Right kidney (tissue), 1 donor: Measurements from ENCODE around the gene TCERG1.
"Not testable (repeated sequence)": the region's sequence is repeated elsewhere in the genome, so short reads cannot be mapped to it uniquely, and the experiment has no call there.

Source experiments
- DNase-seq: peaks from one replicate; pipeline ENCODE4 v3.0.0-alpha.2; 2016

TCERG1 gene

GRCh38 chr5:146520731-146521130, 73.6 kb downstream of the TCERG1 start:
- DNase-seq = no peak

GRCh38 chr5:146521403-146522106, 74.4 kb downstream of the TCERG1 start:
- DNase-seq = no peak

GRCh38 chr5:146523698-146524097, 76.6 kb downstream of the TCERG1 start:
- no peak for DNase-seq

- no peak for DNase-seq
These were observed 80.7 kb downstream of the TCERG1 start for GRCh38 chr5:146527785-146528184.

- DNase-seq = no peak
These were observed 81.1 kb downstream of the TCERG1 start for GRCh38 chr5:146528236-146528635.

- no peak for DNase-seq
These were observed 82.9 kb downstream of the TCERG1 start for GRCh38 chr5:146529984-146530383.

- peak; percentile 29 for DNase-seq
These were observed 86.2 kb downstream of the TCERG1 start for GRCh38 chr5:146533260-146533857.

- DNase-seq = no peak
These were observed 86.7 kb downstream of the TCERG1 start for GRCh38 chr5:146533882-146534281.

- no peak for DNase-seq
These were observed 91.3 kb downstream of the TCERG1 start for GRCh38 chr5:146538432-146538831.

- no peak for DNase-seq
These were observed 92.8 kb downstream of the TCERG1 start for GRCh38 chr5:146539973-146540372.

- no peak for DNase-seq
These were observed 93.3 kb downstream of the TCERG1 start for GRCh38 chr5:146540414-146540813.

- peak; percentile 34 for DNase-seq
These were observed 95.1 kb downstream of the TCERG1 start for GRCh38 chr5:146541958-146542849.

GRCh38 chr5:146544232-146544631, 97.1 kb downstream of the TCERG1 start:
- no peak for DNase-seq

GRCh38 chr5:146548781-146549449, 101.8 kb downstream of the TCERG1 start:
- no peak for DNase-seq

- no peak for DNase-seq
These were observed 102.5 kb downstream of the TCERG1 start for GRCh38 chr5:146549615-146550014.

GRCh38 chr5:146553446-146553845, 106.3 kb downstream of the TCERG1 start:
- DNase-seq = no peak

- DNase-seq = not testable (repeated sequence)
These were observed 109.8 kb downstream of the TCERG1 start for GRCh38 chr5:146556884-146557283.

GRCh38 chr5:146560205-146560812, 113.2 kb downstream of the TCERG1 start:
- DNase-seq = no peak
